Umbilical cord (tissue), 2 donors: ENCODE data around the gene LARP4B. TPM values are rescaled to one million over a fixed set of nuclear protein-coding genes. Genes with fewer than 3 reads are reported as not detected.

ENCODE experiments used
- DNase-seq: peaks from one replicate; pipeline ENCODE4 v3.0.0-alpha.2; 2015; ENCODE audit warnings: low spot score
- total RNA-seq: library from RNA; depleted of rRNA; stranded (reverse); fragments of >200 nt; gene quantifications from one replicate; pipeline ENCODE4 v1.2.3, GENCODE V29; 2014; ENCODE audit warnings: low replicate concordance; ENCODE audit not compliant: insufficient read depth

The LARP4B gene
- total RNA-seq, 1 donor from 2014 or later = 32.7 TPM

- no peak for DNase-seq
These were observed 143.4 kb downstream of the LARP4B start for GRCh38 chr10:787933-788651.

GRCh38 chr10:786633-787474, 144.7 kb downstream of the LARP4B start:
- DNase-seq = no peak

GRCh38 chr10:785861-786214, 145.7 kb downstream of the LARP4B start:
- no peak for DNase-seq

GRCh38 chr10:785089-785860, 146.2 kb downstream of the LARP4B start:
- DNase-seq = no peak

GRCh38 chr10:784403-785088, 147.0 kb downstream of the LARP4B start:
- DNase-seq = peak; percentile 68

- no peak for DNase-seq
These were observed 148.5 kb downstream of the LARP4B start for GRCh38 chr10:782751-783648.

- DNase-seq = no peak
These were observed 150.7 kb downstream of the LARP4B start for GRCh38 chr10:780536-781524.

- DNase-seq = no peak
These were observed 152.7 kb downstream of the LARP4B start for GRCh38 chr10:778626-779330.

- DNase-seq = no peak
These were observed 153.5 kb downstream of the LARP4B start for GRCh38 chr10:777913-778479.

- DNase-seq = no peak
These were observed 154.7 kb downstream of the LARP4B start for GRCh38 chr10:776772-777171.

GRCh38 chr10:775245-776075, 156.0 kb downstream of the LARP4B start:
- no peak for DNase-seq

- DNase-seq = no peak
These were observed 156.8 kb downstream of the LARP4B start for GRCh38 chr10:774661-775244.

GRCh38 chr10:774223-774622, 157.3 kb downstream of the LARP4B start:
- DNase-seq = no peak

- no peak for DNase-seq
These were observed 157.8 kb downstream of the LARP4B start for GRCh38 chr10:773562-774161.

- DNase-seq = no peak
These were observed 159.3 kb downstream of the LARP4B start for GRCh38 chr10:772227-772637.

- DNase-seq = no peak
These were observed 159.9 kb downstream of the LARP4B start for GRCh38 chr10:771647-772046.

GRCh38 chr10:770975-771374, 160.5 kb downstream of the LARP4B start:
- no peak for DNase-seq
